WTC11 (cell line): ENCODE results near the gene LMTK2.

Experiments
- ATF1 ChIP-seq: sonication (generic); formaldehyde crosslinking; IDR thresholded peaks from 2 replicates; pipeline ENCODE4 v1.8.1; 2023; ENCODE audit warnings: mild to moderate bottlenecking, moderate library complexity, missing genetic modification reagents
- ATF2 ChIP-seq: sonication (generic); formaldehyde crosslinking; IDR thresholded peaks from 2 replicates; pipeline ENCODE4 v1.8.1; 2022; ENCODE audit warnings: low read depth, missing genetic modification reagents, borderline replicate concordance
- ATF3 ChIP-seq: sonication (generic); formaldehyde crosslinking; conservative IDR thresholded peaks from 2 replicates; pipeline ENCODE4 v1.8.1; 2022; ENCODE audit warnings: mild to moderate bottlenecking, missing genetic modification reagents
- CTCF ChIP-seq: fragments of 200-600 bp; IDR thresholded peaks from 2 replicates; pipeline ENCODE4 v1.8.0; 2022; ENCODE audit warnings: antibody characterized with exemption
- E2F5 ChIP-seq: sonication (generic); formaldehyde crosslinking; IDR thresholded peaks from 2 replicates; pipeline ENCODE4 v1.8.1; 2022; ENCODE audit warnings: mild to moderate bottlenecking, moderate library complexity, missing genetic modification reagents
- FOXP4 ChIP-seq: sonication (generic); formaldehyde crosslinking; IDR thresholded peaks from 2 replicates; pipeline ENCODE4 v1.8.0; 2022; ENCODE audit warnings: mild to moderate bottlenecking, missing genetic modification reagents
- NFE2L1 ChIP-seq: sonication (generic); formaldehyde crosslinking; IDR thresholded peaks from 2 replicates; pipeline ENCODE4 v1.8.1; 2023; ENCODE audit warnings: missing genetic modification reagents
- PREB ChIP-seq: sonication (generic); formaldehyde crosslinking; IDR thresholded peaks from 2 replicates; pipeline ENCODE4 v1.8.1; 2022; ENCODE audit warnings: mild to moderate bottlenecking, missing genetic modification reagents, moderate library complexity, borderline replicate concordance
- SP1 ChIP-seq: sonication (generic); formaldehyde crosslinking; conservative IDR thresholded peaks from 2 replicates; pipeline ENCODE4 v1.8.1; 2022; ENCODE audit warnings: missing genetic modification reagents
- STAT6 ChIP-seq: sonication (generic); formaldehyde crosslinking; conservative IDR thresholded peaks from 2 replicates; pipeline ENCODE4 v1.8.1; 2023; ENCODE audit warnings: mild to moderate bottlenecking, low read depth, missing genetic modification reagents, moderate library complexity
- USF1 ChIP-seq: sonication (generic); formaldehyde crosslinking; IDR thresholded peaks from 2 replicates; pipeline ENCODE4 v1.8.0; 2022; ENCODE audit warnings: mild to moderate bottlenecking, missing genetic modification reagents
- ZNF317 ChIP-seq: sonication (generic); formaldehyde crosslinking; IDR thresholded peaks from 2 replicates; pipeline ENCODE4 v1.8.1; 2023; ENCODE audit warnings: low read depth, mild to moderate bottlenecking, moderate library complexity, missing genetic modification reagents, borderline replicate concordance
- ZNF423 ChIP-seq: fragments of 250-450 bp; sonication (Bioruptor Pico); IDR thresholded peaks from 2 replicates; pipeline ENCODE4 v2.1.2; 2022; ENCODE audit warnings: mild to moderate bottlenecking, moderate library complexity

GRCh38 chr7:98194672-98195457 is 88.2 kb downstream of the LMTK2 start:
- TF ChIP-seq CTCF (no peak), ZNF317 (CRISPR knock-in tag) (no peak), FOXP4 (CRISPR knock-in tag) (no peak), USF1 (CRISPR knock-in tag) (no peak), ATF2 (CRISPR knock-in tag) (no peak), ATF1 (no peak), NFE2L1 (no peak), ZNF423 (CRISPR knock-in tag) (no peak), E2F5 (CRISPR knock-in tag) (no peak), PREB (CRISPR knock-in tag) (no peak), SP1 (CRISPR knock-in tag) (no peak), ATF3 (no peak), STAT6 (CRISPR knock-in tag) (no peak)
